Measurements from ENCODE around the gene PRDM11.

Gene PRDM11

GRCh38 chr11:45156741-45157140, 10.3 kb downstream of the PRDM11 start:
- FAIRE-seq: no peak
- DNase-seq (ENCODE audit: insufficient read length, low spot score): no peak

DNA sequence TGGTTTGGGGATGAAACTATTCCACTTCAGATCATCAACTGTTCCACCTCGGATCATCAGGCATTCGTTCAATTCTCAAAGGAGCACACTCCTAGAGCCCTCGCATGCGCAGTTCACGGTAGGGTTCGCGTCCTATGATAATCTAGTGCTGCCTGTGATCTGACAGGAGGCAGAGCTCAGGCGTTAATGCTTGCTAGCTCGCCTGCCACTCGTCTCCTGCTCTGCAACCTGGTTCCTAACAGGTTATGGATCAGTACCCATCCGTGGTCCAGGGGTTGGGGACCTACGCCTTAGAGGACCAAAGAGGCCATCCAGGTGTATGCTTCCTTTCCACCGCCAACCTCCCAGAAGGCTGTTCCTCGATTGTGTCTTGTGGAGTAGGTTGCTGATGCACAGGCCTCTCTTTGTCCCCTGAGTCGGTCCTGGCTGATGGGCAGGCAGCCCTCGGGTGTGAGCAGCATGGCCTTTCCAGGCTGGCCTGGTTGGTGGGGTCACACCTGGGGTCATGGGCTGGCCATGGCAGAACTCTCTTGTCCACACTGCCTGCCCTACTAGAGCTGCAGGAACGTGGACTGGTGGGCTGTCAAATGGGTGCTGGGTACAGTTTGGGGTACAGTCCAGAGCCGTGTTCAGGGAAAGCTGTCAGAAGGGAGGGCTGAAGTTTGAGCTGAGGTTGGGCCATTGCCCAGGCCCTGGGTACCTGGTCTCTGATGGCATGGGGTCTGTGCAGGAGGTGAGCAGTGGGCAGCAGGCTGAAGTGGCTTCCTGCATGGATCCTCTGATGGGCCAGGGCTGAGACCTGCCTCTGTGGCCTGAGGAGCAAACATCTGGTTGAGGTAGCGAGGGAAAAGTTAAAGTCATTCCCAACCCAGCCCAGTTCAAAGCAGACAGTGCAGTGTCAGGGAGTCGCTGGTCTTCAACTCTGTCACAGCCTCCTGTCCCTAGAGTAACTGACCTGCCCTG, 11.1 kb downstream of the PRDM11 start:
- DNase-seq (ENCODE audit: insufficient read length, low spot score) (no peak), FAIRE-seq (no peak)

DNA sequence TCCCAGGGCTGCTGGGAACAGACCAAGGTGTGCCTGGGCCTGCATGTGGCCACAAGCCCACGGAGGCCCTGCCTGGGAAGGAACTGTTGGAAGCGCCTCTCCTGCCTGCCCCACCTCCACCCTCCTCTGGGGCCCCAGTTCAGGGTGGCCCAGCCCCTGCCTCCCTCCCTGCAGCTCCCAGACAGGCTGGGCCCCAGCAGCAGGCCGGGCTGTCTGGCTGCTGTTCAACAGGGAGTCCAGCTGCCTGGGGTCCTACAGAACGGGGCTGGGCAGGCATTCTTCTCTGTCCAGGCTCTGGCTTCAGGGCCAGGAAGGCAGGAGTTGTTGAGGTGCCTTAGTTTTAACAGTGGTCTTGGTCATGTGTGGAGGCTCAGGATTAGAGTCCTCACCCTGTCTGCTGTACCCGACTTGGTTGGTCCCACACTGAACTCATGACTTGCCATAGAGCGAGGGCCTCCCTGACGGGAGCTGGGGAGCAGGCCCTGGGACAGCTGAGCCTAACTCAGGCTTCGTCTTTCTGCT, 11.8 kb downstream of the PRDM11 start:
- DNase-seq (ENCODE audit: insufficient read length, low spot score) (no peak), FAIRE-seq (no peak)

DNA sequence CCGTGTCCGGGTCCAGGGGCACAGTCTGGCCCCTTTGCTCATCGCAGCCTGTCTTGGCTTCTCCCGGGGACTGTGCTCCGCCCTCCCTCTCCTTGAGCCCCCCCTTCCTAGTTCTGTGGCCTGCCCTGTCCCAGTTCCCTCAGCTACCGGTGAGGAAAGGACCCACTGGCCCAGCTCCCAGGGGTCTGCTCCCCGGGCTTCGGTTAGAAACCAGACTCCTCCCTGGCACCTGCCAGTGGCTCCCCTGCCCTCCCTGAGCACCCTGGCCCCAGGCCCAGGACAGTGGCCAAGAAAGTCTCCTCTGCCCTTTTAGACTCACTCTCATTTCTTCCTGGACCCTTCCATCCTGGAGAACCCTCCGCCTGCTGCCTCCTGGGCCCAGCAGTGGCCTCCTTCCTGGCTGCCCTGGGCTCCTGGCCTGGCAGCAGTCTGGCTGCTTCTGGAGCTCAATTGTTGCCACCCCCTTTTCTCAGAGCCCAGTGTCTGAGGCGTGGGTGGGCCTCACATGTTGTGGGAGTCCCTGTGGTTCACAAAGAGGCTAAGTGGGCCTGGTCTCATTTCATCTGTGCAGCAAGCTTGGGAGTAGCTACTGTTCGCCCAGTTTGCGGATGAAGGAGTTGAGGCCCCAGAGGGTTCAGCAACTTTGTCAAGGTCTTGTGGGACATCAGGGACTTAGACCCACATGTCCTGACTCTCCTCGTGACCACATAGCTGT, 12.6 kb downstream of the PRDM11 start:
- FAIRE-seq (no peak), DNase-seq (ENCODE audit: insufficient read length, low spot score) (no peak)

DNA sequence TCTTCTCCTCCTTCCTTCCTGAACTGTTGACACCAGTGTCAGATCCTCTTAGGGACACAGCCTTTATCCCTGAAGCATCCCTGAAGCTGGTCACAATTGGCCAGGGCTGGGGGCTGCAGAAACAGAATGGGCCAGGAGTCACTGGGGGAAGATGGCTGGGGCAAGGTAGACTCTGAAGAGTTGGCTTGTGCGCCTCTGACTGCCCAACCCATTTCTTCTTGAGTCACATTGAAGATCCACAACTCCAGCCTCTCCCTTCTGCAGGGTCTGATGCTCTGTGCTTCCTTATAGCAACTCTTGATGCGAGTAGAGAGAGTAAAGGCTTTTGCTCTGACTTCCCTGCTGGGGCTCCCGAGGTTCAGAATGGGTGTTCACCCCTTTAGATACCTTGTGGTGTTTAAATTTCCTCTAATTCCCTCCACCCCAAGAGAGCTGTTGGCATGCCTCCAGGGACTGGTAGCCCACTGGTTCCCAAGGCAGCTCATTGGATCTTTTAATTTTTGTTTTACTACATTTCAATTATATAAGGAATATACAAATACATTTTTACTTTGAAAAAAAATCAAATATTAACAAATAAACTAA, 13.4 kb downstream of the PRDM11 start:
- DNase-seq (ENCODE audit: insufficient read length, low spot score) (no peak), FAIRE-seq (no peak)

DNA sequence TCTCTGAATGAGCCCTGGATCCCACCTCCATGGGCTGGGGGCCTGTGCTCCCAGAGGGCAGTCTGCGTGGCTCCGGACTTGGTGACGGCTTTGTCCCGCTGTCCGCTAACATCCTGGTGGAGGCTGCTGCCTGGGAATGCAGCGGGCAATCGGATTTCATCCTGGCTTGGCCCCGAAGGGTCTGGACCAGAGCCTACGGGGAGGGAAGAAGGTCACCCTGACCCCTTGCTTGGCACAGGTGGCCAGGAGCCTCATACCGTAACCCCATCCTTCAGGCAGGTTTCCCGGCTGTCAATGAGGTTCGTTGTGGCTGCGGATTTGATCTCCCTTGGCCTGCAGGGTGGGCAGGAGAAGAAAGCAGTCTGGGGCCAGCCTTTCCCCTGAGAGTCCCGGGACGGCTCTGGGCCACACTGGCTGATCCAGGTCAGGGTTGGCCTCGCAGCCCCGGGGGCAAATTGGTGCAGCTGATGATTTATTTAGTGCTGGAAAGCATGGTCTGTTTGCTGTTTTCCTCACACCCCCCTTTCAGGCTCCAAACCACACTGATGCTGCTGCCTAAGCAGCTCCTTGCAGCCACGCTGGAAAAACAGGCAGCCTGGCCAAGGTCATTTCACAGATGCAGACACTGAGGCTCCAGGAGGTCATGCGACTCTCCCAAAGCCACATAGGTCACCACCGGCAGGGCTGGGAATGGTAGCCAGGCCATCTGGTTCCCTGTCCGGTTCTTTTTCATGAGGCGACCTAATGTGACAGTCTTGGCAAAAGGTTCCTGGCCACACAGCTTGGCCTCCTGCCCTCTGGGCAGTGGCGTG, 15.0 kb downstream of the PRDM11 start:
- DNase-seq (ENCODE audit: insufficient read length, low spot score): no peak
- FAIRE-seq: no peak

DNA sequence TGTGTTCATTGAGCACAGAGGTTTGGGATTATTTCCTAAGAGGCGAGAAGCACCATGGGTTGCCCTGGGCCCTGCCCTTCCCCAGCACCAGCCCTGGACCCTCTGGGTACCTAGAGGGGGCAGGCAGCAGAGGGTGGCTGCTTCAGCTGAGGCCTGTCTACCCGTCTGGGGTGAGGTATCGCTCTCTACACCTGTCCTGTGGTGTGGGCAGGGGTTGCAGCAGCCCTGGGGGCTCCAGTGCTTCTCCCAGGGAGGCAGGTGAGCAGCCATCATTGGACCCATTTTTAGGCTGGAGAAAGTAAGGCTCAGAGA, 15.6 kb downstream of the PRDM11 start:
- FAIRE-seq (no peak), DNase-seq (ENCODE audit: insufficient read length, low spot score) (no peak)

- DNase-seq (ENCODE audit: insufficient read length, low spot score) (no peak), FAIRE-seq (no peak)
Observed at GRCh38 chr11:45162916-45163879, 16.8 kb downstream of the PRDM11 start.

- DNase-seq (ENCODE audit: insufficient read length, low spot score): no peak
- no peak for FAIRE-seq
Observed at GRCh38 chr11:45163956-45164575, 17.6 kb downstream of the PRDM11 start.

- no peak for DNase-seq (ENCODE audit: insufficient read length, low spot score)
- FAIRE-seq: no peak
Observed at GRCh38 chr11:45165386-45165785, 18.9 kb downstream of the PRDM11 start.

- no peak for DNase-seq (ENCODE audit: insufficient read length, low spot score)
- FAIRE-seq: no peak
Observed at GRCh38 chr11:45165806-45166603, 19.6 kb downstream of the PRDM11 start.

DNA sequence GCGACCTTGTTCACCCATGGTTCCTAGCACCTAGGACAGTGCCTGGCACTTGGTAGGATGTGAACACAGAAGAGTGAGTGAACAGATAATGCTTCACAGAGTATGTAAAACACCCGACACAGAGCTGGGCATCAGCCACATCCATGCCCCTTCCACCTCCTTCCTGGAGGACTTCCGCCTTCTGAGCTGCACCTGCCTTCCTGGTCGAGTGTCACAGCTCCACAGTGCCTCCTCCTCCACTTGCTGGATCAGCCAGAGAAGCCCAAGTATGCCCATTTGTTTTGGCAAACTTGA, 20.1 kb downstream of the PRDM11 start:
- FAIRE-seq (no peak), DNase-seq (ENCODE audit: insufficient read length, low spot score) (no peak)

GRCh38 chr11:45167283-45167682, 20.8 kb downstream of the PRDM11 start:
- no peak for DNase-seq (ENCODE audit: insufficient read length, low spot score)
- FAIRE-seq: no peak

- DNase-seq (ENCODE audit: insufficient read length, low spot score) (no peak), FAIRE-seq (no peak)
Observed at GRCh38 chr11:45168366-45169130, 22.1 kb downstream of the PRDM11 start.

GRCh38 chr11:45169310-45170072, 23.1 kb downstream of the PRDM11 start:
- DNase-seq (ENCODE audit: insufficient read length, low spot score) (no peak), FAIRE-seq (no peak)

GRCh38 chr11:45170484-45170883, 24.0 kb downstream of the PRDM11 start:
- no peak for FAIRE-seq

DNA sequence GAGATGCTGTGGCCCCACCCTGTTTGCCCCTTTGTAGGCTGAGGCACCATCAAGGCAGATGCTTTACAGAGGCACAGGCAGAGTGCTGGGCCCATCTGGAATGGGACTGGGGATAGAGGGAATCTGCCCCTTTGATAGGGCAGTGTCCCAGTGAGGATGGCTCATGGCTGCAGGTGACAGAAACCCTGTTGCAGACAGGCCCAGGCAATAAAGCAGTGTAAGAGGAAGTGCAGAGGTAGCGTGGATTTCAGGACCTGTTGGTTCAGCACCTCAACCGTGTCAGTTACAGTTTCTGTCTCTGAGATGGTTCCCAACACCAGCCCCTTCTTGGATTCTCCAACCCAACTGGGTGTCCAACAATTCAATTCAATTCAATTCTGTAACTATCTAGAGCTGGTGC, 25.1 kb downstream of the PRDM11 start:
- FAIRE-seq (no peak), DNase-seq (ENCODE audit: insufficient read length, low spot score) (no peak)

More at GRCh38 chr11:45170484-45170883, 24.0 kb downstream of the PRDM11 start:
- DNase-seq (ENCODE audit: insufficient read length, low spot score): no peak

All from GM19239 (cell line).